ENCODE measurements around the gene C2orf68.
A peak's percentile ranks its signal among the peaks of the same experiment; 100 is the strongest.
"Not testable (repeated sequence)": the region's sequence is repeated elsewhere in the genome, so short reads cannot be mapped to it uniquely, and the experiment has no call there.

Gene C2orf68

GRCh38 chr2:85599468-85600234 is 12.2 kb downstream of the C2orf68 start:
- DNase-seq (ENCODE audit: low read depth, low spot score), result no peak

GRCh38 chr2:85598594-85599340 is 13.1 kb downstream of the C2orf68 start:
- DNase-seq (ENCODE audit: low read depth, low spot score), result no peak

- no peak for DNase-seq (ENCODE audit: low read depth, low spot score)
These were observed 14.6 kb downstream of the C2orf68 start for GRCh38 chr2:85597241-85597640.

- DNase-seq (ENCODE audit: low read depth, low spot score), result no peak
These were observed 15.3 kb downstream of the C2orf68 start for GRCh38 chr2:85596486-85597143.

- no peak for DNase-seq (ENCODE audit: low read depth, low spot score)
These were observed 15.9 kb downstream of the C2orf68 start for GRCh38 chr2:85596026-85596333.

- peak; percentile 93 for DNase-seq (ENCODE audit: low read depth, low spot score)
These were observed 16.4 kb downstream of the C2orf68 start, which contains the start of gene RNF181 for GRCh38 chr2:85595301-85596025. RNF181 (plus strand) TSS chr2:85595745; CDS start chr2:85595764, 19 bp downstream.

- no peak for DNase-seq (ENCODE audit: low read depth, low spot score)
These were observed 17.1 kb downstream of the C2orf68 start for GRCh38 chr2:85594715-85595300.

GRCh38 chr2:85593023-85593422 is 18.8 kb downstream of the C2orf68 start:
- DNase-seq (ENCODE audit: low read depth, low spot score), result no peak

GRCh38 chr2:85592299-85592698 is 19.6 kb downstream of the C2orf68 start:
- DNase-seq (ENCODE audit: low read depth, low spot score), result not testable (repeated sequence)

- no peak for DNase-seq (ENCODE audit: low read depth, low spot score)
These were observed 20.3 kb downstream of the C2orf68 start for GRCh38 chr2:85591563-85591962.

GRCh38 chr2:85590950-85591349 is 20.9 kb downstream of the C2orf68 start:
- no peak for DNase-seq (ENCODE audit: low read depth, low spot score)

- no peak for DNase-seq (ENCODE audit: low read depth, low spot score)
These were observed 21.7 kb downstream of the C2orf68 start for GRCh38 chr2:85589982-85590791.

- no peak for DNase-seq (ENCODE audit: low read depth, low spot score)
These were observed 22.7 kb downstream of the C2orf68 start for GRCh38 chr2:85589181-85589580.

GRCh38 chr2:85588645-85589044 is 23.2 kb downstream of the C2orf68 start:
- DNase-seq (ENCODE audit: low read depth, low spot score), result no peak

GRCh38 chr2:85588236-85588635 is 23.6 kb downstream of the C2orf68 start:
- no peak for DNase-seq (ENCODE audit: low read depth, low spot score)

- DNase-seq (ENCODE audit: low read depth, low spot score), result no peak
These were observed 26.1 kb downstream of the C2orf68 start for GRCh38 chr2:85585781-85586105.

- no peak for DNase-seq (ENCODE audit: low read depth, low spot score)
These were observed 26.7 kb downstream of the C2orf68 start for GRCh38 chr2:85584857-85585780.

GRCh38 chr2:85584354-85584856 is 27.5 kb downstream of the C2orf68 start, which contains the start of gene VAMP5:
VAMP5 (plus strand) TSS chr2:85584431; CDS start chr2:85584491, 60 bp downstream.
- DNase-seq (ENCODE audit: low read depth, low spot score), result no peak

GRCh38 chr2:85583667-85584353 is 28.1 kb downstream of the C2orf68 start:
- no peak for DNase-seq (ENCODE audit: low read depth, low spot score)

Measured in iPS DF 19.7 (cell line).